B cell (primary cell): ENCODE data around the gene PDE11A.

Experiments used
- CTCF ChIP-seq: fragments of 200-600 bp; IDR thresholded peaks from one replicate; pipeline ENCODE4 v1.8.0; 2022; ENCODE audit warnings: antibody characterized with exemption, mild to moderate bottlenecking
- EZH2 ChIP-seq: IDR thresholded peaks from 2 replicates; pipeline ENCODE4 v1.6.1; 2012; ENCODE audit warnings: borderline replicate concordance, low read depth, mild to moderate bottlenecking, moderate library complexity, low read length; ENCODE audit not compliant: insufficient read depth, poor library complexity, severe bottlenecking

GRCh38 chr2:177921726-177922125 lies 150.9 kb downstream of the PDE11A start:
- TF ChIP-seq CTCF (no peak), EZH2 (no peak)
